NCI-H748 treated with DMSO at 0.1 percent for 48 hours (cell line): ENCODE results near the gene PIP4K2A.

Source experiments
- DNase-seq: peaks from one replicate; lab custom pipeline; 2025; lab: John Stamatoyannopoulos, UW

PIP4K2A gene

DNA sequence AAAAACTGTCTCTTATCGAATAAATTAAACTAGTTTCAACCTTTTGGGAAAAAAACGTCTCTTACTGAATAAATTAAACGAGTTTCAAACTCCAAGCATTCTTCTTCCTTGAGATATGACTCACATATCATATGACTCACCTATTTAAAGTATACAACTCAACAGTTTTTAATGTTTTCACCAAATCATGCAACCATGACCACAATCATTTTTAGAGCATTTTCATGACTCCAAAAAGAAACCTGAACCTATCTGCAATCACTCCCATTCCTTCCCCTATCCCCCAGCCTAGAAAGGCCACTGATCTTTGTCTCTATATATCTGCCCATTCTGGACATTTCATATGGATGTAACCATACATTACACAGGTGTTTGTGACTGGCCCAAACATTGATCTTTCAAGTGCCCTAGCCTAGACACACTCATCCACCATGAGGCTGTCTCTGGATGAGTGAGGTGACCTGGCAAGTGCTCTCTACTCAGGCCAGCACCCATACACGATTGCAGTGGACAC, 115.3 kb downstream of the PIP4K2A start:
- DNase-seq, result no peak

DNA sequence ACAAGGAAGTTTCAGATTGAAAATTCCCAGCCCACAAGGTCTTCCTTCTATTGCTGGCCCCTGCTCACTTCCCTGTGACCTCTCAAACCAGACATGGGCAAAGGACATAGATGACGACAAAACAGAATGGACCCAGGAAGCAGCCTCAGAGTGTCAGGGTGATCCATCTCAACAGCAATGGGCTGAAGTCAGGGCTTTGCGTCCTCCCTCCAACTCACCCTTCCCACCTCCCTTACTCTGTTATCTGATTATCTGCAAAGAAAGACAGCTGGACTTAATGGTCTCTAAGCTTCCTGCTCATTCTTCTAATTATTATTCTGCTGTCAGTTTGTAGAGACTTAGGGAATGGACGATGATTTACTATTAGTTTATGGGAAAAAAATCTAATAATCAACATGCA, 115.9 kb downstream of the PIP4K2A start:
- DNase-seq, result no peak

DNA sequence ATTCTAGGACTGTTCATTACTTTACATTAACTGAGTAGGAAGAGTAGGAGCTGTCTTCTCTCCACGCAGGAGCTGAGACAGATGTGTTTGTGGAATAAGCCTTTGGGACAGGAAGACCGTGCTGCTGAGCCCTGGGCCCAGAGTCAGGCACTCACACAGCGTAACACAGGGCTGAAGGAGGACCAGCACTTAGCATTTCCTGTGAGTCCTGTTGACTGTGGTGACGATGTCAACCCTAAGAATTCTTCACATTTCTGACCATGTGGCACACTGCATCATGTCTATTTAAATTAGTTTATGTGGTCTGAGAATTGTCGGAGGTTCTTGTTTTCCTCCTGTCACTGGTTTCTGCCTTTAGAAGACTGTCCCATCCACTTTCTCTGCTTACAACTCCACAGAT, 117.2 kb downstream of the PIP4K2A start:
- DNase-seq, result no peak

DNA sequence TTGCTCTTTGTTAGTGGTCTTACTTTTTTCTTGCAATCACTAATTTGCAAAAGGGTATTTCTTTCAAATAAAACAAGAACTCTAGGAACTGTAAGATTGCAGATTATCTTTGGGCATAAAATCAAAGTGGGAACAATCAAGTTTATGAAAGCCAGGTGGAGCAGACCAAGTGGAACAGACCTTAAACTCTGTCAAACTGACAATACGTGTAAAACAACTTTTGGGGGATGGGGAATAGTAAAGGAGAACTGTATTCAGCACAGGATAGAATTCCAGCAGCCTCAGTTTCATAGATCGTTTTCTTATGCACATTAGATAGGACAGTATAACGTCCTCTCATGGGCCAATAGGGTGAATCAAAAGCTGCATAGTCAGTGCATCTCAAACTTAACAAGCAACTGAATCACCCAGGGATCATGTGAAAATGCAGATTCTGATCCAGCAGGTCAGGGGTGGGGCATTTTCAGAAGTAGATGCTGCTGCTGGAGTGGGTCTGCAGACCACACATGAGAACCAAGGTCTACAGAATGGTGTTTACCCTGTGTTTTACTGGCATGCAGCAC, 120.7 kb downstream of the PIP4K2A start:
- no peak for DNase-seq

DNA sequence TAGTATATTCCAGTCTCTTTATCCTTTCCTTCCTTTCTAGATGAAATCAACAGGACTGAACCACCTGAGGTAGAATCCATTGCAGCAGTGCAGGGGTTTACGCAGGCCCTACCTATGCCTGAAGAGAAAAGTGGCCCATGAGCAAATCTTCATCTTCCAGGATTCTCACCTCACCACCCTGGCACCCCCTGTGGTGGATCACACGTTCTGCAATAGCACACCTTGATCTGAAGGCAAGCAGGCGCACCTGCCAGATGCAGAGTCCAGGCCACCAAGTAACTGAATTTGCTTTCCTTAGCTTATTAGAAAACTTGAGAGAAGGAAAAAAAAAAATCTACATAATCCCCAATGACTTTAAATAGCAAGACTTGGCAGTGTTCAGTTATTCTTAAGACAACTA, 121.4 kb downstream of the PIP4K2A start:
- DNase-seq, result no peak

DNA sequence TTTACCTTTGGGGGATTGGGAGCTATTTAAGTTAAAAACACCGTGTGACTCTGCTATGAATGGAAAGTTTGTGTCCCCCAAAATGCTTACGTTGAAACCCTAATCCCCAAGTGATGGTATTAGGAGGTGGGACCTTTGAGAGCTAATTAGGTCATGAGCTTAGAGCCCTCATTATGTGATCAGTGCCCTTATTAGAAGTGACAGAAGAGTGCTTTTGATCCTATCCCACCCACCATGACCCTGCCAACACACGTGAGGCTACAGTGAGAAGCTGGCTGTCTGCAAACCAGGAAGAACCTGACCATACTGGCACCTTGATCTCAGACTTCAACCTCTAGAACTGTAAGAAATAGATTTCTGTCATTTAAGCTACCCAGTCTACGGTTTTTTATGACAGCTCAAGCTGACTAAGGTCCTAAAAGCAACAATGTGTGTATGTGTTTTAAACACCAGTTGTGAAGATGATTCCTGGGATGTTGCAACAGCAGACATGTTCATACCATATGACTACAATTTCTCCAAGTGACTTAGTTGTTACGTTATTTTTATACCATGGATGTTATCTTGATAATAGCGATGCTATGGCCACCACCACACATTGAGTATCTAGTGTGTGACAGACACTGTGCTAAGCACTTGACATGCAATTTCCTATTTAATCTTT, 124.4 kb downstream of the PIP4K2A start:
- no peak for DNase-seq

DNA sequence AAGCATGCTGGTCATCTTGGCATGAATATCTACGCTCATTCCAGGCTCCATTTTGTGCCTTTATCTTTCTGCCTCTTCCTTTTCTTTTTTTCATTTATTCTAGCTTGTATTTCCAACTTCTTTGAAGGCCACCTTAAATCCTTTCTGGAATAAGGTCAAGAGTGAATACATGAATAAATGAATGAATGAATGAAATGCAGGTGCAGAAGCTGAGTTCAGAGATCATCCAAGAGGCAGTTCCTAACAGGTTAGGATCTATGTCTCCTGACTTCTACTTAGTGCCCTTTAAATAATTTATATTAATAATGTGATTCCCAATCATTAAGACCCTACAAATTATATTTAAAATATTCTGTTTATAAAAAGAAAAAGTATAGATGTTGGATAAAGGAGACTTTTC, 125.9 kb downstream of the PIP4K2A start:
- DNase-seq, result no peak

DNA sequence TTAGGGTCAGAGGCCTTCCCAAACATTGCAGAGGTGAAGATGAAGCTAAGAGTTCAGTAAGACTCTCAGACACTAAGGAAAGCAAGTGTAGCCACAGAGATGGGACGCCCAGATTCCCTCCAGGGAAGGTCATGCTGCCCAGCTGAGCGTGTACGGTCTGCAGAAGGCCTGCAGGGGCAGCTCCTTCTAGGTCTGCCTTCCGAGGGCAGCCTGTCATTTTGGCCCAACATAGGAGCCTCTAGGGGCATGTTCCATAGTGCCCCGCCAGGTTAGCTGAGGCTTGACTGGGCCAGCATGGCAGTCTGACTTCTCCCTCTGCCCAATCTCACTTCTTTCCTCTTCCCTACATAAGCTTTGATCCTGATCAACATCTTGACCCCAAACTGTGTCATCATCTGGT, 130.7 kb downstream of the PIP4K2A start:
- no peak for DNase-seq

DNA sequence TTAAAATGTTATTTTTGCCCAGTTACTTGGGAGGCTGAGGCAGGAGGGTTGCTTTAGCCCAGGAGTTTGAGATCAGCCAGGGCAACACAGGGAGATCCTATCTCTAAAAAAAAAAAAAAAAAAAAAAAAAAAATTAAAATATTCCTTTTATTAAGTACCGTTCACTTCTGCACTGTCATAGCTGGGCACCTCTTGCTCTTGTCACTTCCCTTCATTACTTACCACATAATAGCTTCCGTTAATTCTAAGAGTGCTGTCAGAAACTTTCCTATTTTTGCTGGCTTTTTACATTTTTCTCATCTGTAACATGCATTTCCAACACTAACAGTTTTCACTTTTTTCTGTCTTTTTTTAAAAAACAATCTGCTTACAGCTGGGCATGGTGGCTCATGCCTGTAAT, 132.9 kb downstream of the PIP4K2A start:
- DNase-seq, result no peak

DNA sequence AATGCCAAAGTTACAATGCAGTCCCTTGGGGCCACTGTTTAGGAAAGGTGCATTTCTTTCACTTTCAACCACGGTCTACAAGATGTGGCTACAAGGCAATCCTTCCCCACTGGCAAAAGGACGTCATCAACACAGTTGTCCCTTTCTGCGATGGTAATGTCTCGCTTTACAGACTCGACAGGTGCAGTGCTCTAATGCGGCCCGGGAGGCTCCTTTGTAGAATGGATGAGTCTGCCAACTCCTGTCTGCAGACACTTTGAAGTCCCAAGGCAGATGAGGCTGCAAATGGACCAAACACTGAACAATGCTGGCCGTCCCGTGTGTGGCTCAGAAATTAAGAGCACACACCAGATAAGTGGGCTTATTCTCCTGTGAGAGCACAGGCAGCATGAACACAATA, 133.7 kb downstream of the PIP4K2A start:
- no peak for DNase-seq

DNA sequence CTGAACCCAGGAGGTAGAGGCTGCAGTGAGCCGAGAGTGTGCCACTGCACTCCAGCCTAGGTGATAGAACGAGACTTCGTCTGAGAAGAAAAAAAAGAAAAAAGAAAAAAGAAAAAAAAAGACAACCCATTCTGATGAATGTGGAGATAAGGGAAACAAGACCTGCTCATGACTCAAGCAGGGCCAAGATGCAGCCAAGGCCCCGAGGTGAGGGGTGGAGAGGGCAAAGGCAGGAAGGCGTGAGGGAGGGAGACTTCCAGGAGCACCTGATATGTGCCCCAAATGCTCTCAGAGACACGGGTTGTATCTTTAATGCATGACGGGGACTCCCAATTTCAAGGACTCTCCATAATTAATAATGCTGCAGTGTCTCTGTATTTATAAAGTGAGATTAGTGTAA, 134.6 kb downstream of the PIP4K2A start:
- no peak for DNase-seq

DNA sequence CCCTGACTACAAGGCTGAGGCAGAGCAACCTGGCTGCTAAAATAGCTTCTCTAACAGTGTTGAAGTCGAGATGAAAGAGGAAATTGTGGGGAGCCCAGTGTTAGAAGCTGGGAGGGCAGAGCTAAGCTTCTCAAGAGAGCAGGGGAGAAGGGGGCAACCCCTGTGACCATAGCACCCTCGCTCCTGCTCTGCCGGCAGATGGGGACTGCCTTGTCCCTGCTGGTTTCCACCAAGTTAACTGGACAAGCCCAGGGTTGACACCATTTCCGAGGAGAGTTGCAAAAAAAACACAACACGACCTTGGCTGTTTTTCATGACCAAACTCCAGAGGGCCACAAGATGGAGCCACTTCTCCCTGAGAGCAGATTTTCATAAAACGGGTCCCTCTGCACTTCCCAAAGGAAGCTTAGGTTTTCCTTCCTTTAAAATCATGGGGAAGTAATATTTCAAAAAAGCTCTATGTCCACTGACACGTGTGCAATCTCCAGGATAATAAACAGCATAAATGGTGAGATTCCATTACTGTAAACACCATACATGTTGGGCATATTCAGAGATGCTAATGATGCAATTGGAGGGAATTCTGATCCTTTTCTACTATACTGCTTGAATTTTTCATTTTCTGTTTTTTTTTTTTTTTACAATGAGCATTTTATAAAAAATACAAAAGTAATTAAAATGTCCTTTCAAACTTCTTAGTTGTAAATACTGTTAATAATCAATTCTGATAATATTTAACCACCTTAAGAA, 140.4 kb downstream of the PIP4K2A start:
- no peak for DNase-seq

DNA sequence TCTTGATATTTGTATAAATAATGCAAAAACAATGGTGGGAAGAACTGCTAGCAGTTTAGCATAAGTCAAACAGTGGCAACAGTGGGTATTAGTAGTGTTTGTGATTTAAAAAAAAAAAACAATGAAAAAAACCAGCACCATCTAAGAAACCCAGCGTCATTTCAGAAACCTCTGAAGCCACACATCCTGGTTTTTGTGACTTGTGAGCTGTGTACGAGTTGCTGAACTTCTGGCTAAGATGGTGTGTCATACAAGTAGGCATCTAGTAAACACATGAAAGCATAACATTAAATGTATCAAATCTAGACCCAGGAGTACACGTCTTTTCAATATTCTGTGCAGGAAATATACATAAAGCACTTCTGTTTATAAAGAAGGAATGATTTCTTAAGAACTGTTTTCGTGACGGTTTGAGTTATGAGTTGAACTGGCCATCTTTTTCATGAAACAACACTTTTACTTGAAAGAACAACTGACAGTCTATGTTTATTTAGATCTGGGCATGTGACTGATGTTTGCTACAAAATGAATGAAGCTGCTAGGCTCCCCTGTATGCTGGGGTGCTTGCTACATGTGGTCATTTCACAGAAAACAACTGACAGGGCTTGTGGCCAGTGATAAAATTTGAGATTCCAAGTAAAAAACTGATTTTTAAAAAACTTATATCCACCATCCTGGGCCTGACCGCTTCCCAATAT, 143.5 kb downstream of the PIP4K2A start:
- no peak for DNase-seq

DNA sequence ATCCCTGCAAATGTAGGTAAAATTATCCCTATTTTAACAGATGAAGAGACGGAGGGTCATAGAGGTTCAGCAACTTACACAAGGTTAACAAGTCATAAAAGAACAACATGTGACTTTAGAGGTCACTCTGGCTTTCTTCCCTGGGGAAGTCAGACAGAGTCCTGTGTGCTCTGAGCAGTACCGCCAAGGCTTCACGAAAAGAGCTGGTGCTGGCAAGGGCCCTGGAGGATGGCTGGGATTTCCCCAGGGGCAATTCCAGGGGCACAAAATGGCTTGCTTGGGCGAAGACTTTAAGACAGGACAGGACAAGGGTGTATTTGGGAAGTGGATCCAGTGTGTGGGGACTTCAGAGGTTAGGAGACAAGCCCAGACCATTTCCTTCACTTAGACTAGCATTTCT, 144.1 kb downstream of the PIP4K2A start:
- DNase-seq, result no peak

DNA sequence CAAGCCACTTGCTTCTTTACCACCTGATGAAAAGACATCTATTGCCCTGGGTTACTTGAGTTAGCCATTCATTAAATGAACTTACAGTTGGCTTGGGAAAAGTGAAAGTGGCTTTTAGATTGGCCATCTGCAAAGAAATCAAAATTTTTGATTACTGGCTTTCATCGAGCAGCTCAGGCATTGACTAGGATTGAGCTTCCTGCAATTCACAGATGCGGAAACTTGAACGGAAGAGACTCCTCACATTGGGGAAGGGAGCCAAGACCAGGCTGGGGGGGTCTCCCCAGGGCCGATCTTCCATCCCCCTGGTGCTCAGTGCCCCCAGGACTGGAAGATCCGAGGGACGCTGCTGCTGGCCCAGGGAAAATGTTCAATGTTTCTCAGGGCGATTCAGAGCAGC, 145.4 kb downstream of the PIP4K2A start:
- DNase-seq, result no peak

DNA sequence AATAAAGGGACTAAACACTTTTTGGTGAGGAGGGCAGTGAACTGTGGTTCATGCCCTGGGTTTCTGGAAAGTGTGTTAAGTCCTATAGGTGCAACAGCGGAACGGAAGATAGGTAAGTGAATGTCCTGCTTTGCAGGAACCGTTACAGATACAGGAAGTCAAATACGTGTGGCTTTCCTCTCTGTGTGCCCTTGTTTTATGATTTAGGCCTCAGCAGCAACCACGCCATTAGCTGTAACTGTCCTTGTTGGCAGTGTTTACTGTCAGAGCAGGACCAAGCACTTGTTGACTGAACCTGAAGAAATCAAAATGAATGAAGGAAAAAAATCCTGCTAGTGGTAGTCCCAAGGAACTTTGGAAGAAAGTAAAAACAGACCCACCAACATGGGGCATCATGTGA, 150.3 kb downstream of the PIP4K2A start:
- DNase-seq, result no peak

DNA sequence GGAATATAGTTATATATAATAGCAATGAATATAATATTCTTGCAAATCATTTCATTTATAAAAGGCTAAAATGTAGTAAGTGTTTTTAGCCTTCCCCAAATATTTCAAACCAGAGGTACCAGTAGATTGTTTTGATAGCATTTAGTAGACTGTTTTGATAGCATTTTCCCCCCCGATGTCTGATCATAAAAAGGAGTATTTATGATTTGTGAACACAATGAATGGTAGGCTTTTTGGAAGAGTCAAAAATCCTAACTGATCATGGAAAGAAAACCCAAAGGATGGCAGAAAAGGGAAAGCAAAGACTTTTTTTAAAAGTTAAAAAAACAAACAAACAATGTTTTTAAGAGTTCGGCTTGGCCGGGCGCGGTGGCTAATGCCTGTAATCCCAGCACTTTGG, 152.5 kb downstream of the PIP4K2A start:
- no peak for DNase-seq

DNA sequence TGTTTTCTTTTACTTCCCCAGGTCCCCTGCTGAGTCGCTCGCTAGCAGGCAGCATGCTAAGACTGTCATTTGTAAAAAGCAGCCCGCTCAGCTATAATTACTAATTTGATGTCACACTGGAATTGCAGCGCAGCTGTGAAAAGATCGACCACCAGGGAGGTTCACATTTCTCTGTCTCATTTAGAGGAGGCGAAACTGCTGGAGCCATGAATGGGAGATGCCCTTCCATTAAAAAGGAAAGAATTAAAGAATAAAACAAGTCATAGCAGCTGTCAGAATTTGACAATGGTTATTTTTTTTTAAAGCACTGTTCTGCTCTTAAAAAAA, 153.5 kb downstream of the PIP4K2A start:
- no peak for DNase-seq

DNA sequence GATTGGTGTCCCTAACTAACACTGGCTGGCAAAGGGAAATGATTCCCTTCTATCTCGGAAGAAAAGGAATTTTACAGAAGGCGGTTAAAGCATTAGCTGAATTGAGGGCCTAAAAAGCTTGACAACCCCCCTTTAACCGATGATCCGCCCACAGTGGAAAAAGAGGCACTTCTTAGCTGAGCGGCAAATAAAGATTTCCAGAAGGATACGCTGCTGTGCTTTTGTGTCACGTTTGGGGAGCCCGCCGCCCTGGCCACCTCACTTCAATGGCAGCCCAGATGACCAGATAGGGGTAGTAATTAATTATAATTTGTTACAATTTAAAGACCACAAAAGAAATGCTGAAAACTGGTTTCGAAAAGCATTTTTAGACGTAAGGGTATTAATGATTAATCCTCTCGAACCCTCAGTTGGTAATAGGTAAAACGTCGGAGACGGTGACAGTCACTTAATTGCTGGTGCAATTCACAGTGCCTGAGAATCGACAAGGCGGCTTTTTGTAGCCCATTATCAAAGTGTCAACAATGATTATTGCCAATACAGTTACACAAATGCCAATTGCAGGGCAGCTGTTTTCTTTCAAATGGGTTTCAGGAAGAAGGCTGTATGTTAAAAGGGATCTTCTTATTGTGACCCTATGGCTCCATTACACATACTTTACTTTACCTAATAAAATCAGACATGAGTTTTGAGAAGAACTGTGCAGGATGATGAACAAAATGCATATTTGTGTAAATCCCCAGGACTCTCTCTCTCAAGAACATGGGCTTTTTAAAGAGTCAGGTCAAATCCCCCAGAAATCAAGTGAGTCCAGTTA, 154.1 kb downstream of the PIP4K2A start:
- DNase-seq, result peak; percentile 61

DNA sequence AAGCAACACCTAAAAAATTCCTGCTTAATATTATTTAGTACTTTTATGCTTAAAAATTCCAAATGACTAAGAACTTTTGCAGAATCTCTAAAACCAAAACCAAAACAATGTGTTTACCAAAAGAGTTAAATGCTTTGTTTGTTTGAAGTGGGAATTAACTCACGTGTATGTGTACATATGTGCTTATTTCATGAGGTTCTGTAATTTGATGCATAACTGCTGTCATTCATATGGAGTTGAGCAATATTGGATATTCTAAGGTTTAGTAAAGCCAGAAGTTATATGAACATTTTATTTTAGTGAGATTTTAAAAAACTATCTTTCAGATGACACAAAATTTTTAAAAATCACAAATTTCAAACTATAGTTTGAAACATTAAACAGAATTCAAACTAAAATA, 157.1 kb downstream of the PIP4K2A start:
- DNase-seq, result no peak

DNA sequence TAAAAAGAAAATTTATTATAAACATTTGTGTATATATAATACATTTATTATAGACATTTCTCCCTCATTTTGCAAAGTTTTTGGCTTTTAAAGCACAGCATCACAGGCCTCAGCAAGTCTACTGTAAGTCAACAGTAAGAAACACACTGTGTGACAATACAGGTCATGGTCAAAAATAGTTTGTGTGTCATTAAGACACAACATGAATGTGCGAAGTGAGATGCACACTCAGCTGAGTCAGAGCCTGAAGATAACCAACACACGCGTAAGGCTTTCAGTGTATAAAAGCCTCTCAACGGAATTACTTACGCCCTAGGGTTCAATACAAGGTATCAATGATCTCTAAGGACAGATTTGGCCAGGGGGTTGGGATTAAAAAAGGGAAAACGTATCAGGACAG, 157.6 kb downstream of the PIP4K2A start:
- DNase-seq, result no peak
